Fibroblast of pulmonary artery (primary cell): ENCODE data around the gene SELP.
"Not testable (repeated sequence)": the region's sequence is repeated elsewhere in the genome, so short reads cannot be mapped to it uniquely, and the experiment has no call there.

Experiments used
- DNase-seq: peaks from one replicate; pipeline ENCODE4 v3.0.0-alpha.2; 2010; ENCODE audit warnings: low read depth
- H3K4me3 ChIP-seq: replicated peaks from 2 replicates; pipeline ENCODE4 v1.5.1; 2011; ENCODE audit warnings: low read depth, mild to moderate bottlenecking, control low read depth, low read length, moderate library complexity
- CTCF ChIP-seq: IDR thresholded peaks from 2 replicates; pipeline ENCODE4 v1.5.1; 2011; ENCODE audit warnings: mild to moderate bottlenecking, control low read depth, low read length, inconsistent platforms; ENCODE audit errors: missing control alignments

The SELP gene

DNA sequence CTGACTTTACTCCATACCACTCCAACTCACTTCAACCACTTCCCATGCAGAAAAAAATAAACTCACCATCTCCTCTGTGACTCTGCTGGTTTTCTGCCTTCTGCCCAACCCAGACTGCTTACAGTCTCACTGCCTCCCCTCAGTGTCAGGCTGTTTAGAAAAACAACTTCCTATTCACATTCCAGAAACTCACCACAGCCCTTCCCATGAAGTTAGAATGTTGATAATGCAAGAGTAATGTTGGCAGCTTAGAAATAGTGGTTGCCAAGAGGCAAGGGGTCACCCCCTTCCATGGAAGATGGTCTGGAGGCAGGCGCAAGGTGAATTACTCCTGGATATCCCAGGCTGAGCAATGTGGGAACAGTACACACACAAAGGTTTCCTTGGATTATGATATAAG lies at the start of gene SELP:
TSS of gene SELP (minus strand) at position 119 of the 400 bp plus-strand sequence. CDS start at position 69, 50 bp downstream.
- no peak for TF ChIP-seq CTCF
- no peak within 1 kb of the TSS for H3K4me3 ChIP-seq
- peak; percentile 50 for DNase-seq

GRCh38 chr1:169679692-169680091 lies 49.8 kb upstream of the SELP start:
- no peak for DNase-seq
- no peak overlapping the region for H3K4me3 ChIP-seq

GRCh38 chr1:169676001-169676400 lies 46.1 kb upstream of the SELP start:
- DNase-seq, result peak; percentile 96
- H3K4me3 ChIP-seq, result no peak overlapping the region
- TF ChIP-seq CTCF, result no peak

More at GRCh38 chr1:169679692-169680091, 49.8 kb upstream of the SELP start:
- no peak for TF ChIP-seq CTCF

GRCh38 chr1:169670836-169671235 lies 40.9 kb upstream of the SELP start:
- peak; percentile 65 for DNase-seq
- TF ChIP-seq CTCF, result no peak
- no peak overlapping the region for H3K4me3 ChIP-seq

DNA sequence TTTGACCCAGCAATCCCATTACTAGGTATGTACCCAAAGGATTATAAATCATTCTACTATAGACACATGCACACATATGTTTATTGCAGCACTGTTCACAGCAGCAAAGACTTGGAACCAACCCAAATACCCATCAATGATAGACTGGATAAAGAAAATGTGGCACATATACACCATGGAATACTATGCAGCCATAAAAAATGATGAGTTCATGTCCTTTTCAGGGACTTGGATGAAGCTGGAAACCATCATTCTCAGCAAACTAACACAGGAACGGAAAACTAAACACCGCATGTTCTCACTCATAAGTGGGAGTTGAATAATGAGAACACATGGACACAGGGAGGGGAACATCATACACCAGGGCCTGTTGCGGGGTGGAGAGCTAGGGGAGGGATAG lies 40.3 kb upstream of the SELP start:
- DNase-seq, H3K4me3 ChIP-seq: not testable (repeated sequence)

GRCh38 chr1:169667699-169668596 lies 38.0 kb upstream of the SELP start:
- DNase-seq, H3K4me3 ChIP-seq: not testable (repeated sequence)

- H3K4me3 ChIP-seq, DNase-seq: not testable (repeated sequence)
Measured at GRCh38 chr1:169667227-169667639, 37.3 kb upstream of the SELP start.

GRCh38 chr1:169662680-169663079 lies 32.8 kb upstream of the SELP start:
- DNase-seq, H3K4me3 ChIP-seq: not testable (repeated sequence)

- H3K4me3 ChIP-seq, DNase-seq: not testable (repeated sequence)
Measured at GRCh38 chr1:169661066-169661465, 31.1 kb upstream of the SELP start.

DNA sequence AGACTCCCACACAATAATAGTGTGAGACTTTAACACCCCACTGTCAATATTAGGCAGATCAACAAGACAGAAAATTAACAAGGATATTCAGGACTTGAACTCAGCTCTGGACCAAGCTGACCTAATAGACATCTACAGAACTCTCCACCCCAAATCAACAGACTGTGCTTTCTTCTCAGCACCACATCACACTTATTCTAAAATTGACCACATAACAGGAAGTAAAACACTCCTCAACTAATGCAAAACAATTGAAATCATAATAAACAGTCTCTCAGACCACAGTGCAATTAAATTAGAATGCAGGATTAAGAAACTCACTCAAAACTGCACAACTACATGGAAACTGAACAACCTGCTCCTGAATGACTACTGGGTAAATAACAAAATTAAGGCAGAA lies 28.9 kb upstream of the SELP start:
- DNase-seq, result not testable (repeated sequence)

More for the DNA sequence above, 28.9 kb upstream of the SELP start:
- H3K4me3 ChIP-seq, result not testable (repeated sequence)
